Fibroblast of the aortic adventitia (primary cell): ENCODE data around the gene ARHGEF19. TPM values are rescaled to one million over a fixed set of nuclear protein-coding genes. Genes with fewer than 3 reads are reported as not detected.

Source experiments
- DNase-seq: peaks from one replicate; pipeline ENCODE4 v3.0.0-alpha.2; 2010; ENCODE audit warnings: low read depth
- H3K4me3 ChIP-seq: 2 replicates; pipeline ENCODE4 v1.5.1; 2011; ENCODE audit warnings: low read depth, mild to moderate bottlenecking, control low read depth, low read length, moderate library complexity
- total RNA-seq: library from RNA; depleted of rRNA; stranded (reverse); fragments of >200 nt; gene quantifications from 2 replicates; pipeline ENCODE4 v1.2.3, GENCODE V29; 2012; ENCODE audit warnings: low replicate concordance
- TF ChIP-seq, protein P1 (sequence below): IDR thresholded peaks from 2 replicates; pipeline ENCODE4 v1.5.1; 2011; ENCODE audit warnings: mild to moderate bottlenecking, low read length, control low read depth, inconsistent platforms; ENCODE audit not compliant: insufficient read depth

The ARHGEF19 gene
- total RNA-seq, 1 donor: 2.8 TPM

- TF ChIP-seq, protein P1, sequence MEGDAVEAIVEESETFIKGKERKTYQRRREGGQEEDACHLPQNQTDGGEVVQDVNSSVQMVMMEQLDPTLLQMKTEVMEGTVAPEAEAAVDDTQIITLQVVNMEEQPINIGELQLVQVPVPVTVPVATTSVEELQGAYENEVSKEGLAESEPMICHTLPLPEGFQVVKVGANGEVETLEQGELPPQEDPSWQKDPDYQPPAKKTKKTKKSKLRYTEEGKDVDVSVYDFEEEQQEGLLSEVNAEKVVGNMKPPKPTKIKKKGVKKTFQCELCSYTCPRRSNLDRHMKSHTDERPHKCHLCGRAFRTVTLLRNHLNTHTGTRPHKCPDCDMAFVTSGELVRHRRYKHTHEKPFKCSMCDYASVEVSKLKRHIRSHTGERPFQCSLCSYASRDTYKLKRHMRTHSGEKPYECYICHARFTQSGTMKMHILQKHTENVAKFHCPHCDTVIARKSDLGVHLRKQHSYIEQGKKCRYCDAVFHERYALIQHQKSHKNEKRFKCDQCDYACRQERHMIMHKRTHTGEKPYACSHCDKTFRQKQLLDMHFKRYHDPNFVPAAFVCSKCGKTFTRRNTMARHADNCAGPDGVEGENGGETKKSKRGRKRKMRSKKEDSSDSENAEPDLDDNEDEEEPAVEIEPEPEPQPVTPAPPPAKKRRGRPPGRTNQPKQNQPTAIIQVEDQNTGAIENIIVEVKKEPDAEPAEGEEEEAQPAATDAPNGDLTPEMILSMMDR: no peak
- DNase-seq: peak; percentile 89
- peak within 1 kb of the TSS; percentile 75 for H3K4me3 ChIP-seq
Observed at GRCh38 chr1:16236511-16237342, 24.3 kb upstream of the ARHGEF19 start, which contains the start of gene CPLANE2. CPLANE2 (minus strand) TSS chr1:16237183; CDS start chr1:16236742, 441 bp downstream.

DNA sequence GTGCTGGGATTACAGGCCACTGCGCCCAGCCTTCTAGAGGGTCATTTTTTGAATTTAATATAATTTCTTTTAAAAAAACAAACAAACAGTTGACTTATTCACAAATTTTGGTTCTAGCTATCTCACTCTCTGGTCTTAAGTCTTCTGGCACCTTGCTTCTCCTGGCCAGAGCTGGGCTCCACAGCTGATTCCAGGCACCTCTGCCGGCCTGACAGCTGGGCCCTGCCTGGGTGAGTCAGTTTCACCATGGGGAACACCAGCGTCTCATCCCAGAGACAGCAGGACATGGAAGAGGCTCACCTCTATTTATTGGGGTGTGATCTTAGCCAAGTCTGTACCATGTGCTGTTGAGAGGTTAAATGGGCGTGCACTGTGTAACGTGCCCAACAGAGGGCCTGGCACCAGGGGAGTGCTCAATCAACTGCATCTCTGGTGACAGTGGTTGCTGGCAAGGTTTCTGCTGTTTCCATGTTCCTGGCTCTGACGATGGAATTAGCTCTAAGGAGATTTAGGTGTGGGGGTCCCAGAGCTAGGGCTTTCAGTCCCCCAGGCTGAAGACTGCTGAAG lies 23.6 kb upstream of the ARHGEF19 start:
- H3K4me3 ChIP-seq: peak overlapping the region; percentile 75
- TF ChIP-seq, protein P1: peak; percentile 18
- no peak for DNase-seq

DNA sequence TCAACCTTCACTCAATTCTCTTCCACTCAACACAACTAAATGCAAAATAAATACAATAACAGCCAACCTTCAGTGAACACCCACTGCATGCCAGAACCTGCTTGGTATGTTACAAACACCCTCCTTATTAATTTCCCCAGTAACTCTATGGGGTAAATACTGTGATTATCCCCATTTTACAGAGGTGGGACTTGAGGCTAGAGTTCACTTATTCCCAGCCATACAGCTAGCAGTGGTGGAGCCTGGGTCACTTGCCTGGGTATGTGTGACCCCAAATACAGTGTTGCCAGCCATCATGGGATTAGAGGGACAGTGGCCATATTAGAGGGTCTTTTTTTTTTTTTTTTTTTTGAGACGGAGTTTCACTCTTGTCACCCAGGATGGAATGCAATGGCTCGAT lies 22.9 kb upstream of the ARHGEF19 start:
- DNase-seq: no peak
- TF ChIP-seq, protein P1: no peak
- no peak overlapping the region for H3K4me3 ChIP-seq

DNA sequence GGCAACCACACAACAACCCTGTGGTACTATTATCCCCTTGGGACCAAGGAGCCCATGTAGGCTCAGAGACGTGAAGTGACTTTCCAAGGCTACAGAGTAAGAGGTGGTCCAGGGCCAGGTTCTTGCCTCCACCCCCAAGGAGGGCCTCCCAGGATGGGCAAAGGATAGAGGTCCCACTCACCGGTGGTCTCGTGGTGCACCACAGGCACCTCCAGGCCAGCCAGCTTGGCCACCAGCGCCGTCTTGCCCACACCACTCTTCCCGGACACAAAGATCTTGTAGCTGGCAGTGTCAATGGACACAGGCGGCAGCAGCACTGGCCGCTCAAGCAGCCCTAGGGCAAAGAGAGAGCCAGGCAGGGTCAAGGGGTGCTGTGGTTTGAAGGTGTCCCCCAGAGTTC lies 21.0 kb upstream of the ARHGEF19 start:
- DNase-seq: no peak
- no peak overlapping the region for H3K4me3 ChIP-seq
- TF ChIP-seq, protein P1: no peak

DNA sequence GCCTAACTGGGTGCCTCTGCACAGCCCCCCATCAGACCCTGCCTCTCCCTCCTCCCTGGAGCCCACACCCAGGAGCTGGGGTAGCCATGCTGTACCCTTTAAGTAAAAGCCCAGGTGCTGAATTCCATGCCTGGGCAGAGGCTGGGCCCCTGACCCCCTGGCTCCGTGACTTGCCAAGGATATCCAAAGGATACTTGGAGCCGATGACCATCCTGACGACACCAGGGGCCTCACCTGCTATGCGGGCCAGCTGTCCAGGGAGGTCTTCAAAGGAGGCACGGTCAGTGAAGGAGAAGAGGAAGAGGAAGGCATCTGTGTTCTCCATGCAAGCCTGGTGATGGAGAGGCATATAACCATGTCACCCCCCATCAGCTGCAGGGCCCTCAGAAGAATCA lies 19.9 kb upstream of the ARHGEF19 start:
- H3K4me3 ChIP-seq: no peak overlapping the region
- DNase-seq: no peak

DNA sequence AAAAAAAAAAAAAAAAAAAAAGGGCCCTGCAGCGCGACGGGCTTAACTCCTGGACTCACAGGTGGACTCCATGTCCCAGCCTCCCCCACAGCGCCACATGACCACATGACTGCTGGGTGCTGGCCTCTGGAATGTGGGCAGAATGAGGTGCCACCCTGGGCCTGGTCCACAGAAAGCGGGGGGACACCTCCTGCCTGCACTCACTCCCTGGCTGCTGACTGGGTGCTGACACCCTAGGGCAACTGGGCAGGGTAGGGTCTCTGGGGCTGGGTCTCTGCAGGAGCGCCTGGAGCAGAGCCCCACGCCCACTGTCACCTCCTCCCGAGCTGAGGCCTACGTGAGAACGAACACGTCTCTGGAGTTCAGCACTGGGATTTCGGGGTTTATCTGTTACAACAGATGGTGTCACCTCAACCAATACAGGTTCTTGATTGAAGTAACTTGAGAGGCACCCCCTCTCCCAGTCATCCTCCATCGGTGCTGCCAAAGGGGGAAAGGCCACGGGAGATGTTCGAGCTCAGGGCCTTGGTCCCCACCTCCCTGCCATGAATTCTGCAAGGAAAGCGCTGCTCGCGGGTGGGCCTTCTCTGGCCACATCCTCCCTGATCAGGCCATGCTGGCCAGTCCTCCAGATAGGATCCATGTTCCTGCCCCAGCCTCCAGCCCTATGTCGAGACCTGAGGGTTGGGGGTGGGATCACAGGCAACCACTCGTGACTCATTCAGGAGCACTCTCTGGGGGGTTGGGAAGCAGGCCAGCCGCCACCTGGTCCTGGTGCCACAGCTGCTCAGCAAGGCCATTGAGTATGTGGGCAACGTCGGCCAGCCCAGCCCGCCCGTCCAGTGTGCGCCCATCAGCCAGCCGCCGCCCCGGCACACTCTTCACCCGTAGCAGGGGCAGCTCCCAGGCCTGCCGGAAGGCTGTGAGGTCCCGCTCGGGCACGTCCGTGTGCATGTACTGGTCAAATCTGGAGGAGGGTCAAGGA lies 19.2 kb upstream of the ARHGEF19 start:
- no peak overlapping the region for H3K4me3 ChIP-seq
- TF ChIP-seq, protein P1: no peak
- no peak for DNase-seq

More for the DNA sequence above, 19.9 kb upstream of the ARHGEF19 start:
- TF ChIP-seq, protein P1: no peak
